GM18909 (cell line): Measurements from ENCODE around the gene SAMD14.
A peak's percentile ranks its signal among the peaks of the same experiment; 100 is the strongest.

ENCODE experiments used
- ATAC-seq: cut with Tn5 transposase; IDR thresholded peaks from one replicate; pipeline ENCODE4 v1.9.1; 2021; ENCODE audit warnings: mild to moderate bottlenecking; ENCODE audit not compliant: unreplicated experiment, poor library complexity

The SAMD14 gene

DNA sequence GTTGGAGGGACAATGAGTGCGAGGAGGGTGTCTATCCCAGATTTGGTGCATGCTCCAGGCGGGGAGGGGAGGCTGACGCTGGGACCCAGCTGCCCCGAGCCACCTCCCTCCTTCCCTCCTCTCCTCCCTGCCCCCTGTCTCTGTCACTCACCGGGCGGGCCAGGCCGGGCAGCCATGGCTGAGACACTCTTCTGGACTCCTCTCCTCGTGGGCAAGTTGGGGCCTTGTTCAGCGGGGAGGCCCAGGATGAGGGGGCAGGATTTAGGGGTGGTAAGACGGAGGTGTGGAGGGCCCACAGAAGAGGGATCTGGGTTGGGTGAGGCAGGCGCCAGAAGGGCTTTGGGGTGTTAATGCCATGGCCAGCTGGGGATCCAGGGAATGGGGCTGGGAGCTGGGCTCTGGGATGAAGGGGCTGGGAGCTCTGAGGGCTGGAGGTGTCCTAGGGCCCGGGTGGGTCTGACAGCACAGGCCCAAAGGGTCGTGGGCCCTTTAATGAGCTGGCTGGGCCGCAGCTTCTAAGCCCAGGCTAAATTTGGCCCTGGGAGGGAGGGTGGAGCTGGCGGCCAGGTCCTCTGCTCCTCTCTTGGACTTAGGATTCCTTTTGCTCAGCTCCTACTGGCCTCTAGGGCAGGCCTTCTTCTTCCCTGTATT is 36.0 kb upstream of the SAMD14 start, which contains the start of gene SGCA:
Gene SGCA, plus strand, starts transcription at position 139 of the 651 bp plus-strand sequence. Its CDS starts 36 bp downstream, at position 175.
- no peak for ATAC-seq

DNA sequence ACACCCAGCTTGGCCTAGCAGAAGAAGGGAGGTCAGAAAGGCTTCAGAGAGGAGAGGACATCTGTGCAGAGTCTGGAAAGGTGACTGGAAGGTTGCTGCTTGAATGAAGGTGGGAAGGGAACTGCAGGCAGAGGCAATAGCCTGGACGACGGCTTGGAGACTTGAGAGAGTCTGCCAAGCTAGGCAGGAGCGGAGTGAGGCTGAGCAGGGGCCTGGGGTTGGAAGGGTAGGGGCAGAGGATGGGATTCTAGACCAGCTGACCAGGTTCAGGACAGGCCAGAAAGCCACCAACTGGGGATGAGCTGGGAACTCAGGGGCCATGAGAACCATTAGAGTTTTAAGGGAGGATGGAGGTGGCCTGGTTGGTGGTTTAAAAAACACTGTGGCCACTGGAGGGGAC is 35.5 kb upstream of the SAMD14 start:
- no peak for ATAC-seq

DNA sequence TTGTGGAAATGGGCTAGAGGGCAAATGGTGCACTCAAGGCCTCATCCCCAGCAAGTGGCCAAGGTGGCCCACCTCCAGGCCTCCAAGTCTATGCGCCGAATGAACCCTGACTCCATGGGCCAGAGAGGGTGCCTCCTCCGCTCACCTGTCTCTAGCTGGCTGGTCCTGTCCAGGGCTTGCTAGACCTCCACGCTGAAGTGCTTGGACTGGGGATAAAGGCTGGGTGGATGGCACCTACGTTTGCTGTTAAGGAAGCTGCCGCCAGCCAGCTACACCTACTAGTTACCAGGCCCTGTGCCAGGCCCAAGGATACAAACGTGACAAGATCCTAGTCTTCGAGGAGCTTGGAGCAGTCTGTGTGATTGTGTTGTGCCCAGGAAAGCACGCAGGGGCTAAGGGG is 35.1 kb upstream of the SAMD14 start:
- no peak for ATAC-seq

DNA sequence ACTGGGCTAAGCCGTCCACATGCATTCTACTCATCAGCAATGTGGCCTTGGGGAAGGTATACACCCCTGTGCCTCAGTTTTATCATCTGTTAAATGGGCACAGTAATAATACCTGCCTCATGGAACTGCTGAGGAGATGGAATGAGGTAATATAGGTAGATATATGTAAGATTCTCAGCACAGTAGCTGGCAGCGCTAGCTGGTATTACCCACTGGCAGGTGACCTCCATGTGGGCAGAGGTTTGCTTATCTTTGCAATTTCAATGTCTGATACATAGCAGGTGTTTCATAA is 34.7 kb upstream of the SAMD14 start:
- no peak for ATAC-seq

DNA sequence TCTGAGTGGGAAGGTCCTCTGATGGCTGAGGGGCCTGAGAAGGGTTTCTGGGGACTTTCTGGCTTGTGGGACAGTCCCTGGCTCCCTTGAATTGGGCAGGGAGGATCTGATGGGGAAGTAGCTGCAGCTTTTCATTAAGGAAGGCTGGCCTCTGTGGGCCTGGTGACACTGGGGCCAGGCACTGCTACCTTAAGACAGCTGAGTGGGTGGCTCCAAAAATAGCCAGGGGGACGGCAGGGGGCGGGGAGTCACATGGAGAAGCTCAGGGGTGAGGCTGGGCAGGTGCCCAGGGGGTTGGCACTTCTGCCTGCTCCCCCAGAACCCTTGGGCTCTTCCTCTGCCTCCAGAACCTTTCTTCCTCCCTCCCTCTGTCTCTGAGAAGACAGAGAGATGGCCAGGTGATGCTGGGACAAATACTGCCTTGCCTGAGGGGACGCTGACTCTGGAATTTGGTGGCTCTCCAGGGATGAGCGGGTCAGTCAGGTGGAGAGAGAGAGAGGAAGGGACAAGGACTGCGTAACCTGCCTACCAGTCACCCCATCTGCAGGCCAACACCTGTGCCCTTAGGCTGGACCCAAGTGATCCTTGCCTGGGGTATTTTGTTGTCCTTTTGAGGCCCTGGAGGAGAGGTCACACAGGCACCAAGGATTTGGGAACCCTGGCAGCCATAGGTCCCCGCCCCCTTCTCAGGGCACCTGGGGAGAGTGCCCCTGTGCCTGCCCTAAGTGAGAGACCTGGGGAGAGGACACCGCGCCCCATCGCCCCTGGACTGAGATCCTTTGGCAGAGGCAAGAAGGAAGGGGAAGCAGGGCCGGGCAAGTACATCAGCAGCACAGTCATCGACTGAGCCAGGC is 34.1 kb upstream of the SAMD14 start:
- no peak for ATAC-seq

DNA sequence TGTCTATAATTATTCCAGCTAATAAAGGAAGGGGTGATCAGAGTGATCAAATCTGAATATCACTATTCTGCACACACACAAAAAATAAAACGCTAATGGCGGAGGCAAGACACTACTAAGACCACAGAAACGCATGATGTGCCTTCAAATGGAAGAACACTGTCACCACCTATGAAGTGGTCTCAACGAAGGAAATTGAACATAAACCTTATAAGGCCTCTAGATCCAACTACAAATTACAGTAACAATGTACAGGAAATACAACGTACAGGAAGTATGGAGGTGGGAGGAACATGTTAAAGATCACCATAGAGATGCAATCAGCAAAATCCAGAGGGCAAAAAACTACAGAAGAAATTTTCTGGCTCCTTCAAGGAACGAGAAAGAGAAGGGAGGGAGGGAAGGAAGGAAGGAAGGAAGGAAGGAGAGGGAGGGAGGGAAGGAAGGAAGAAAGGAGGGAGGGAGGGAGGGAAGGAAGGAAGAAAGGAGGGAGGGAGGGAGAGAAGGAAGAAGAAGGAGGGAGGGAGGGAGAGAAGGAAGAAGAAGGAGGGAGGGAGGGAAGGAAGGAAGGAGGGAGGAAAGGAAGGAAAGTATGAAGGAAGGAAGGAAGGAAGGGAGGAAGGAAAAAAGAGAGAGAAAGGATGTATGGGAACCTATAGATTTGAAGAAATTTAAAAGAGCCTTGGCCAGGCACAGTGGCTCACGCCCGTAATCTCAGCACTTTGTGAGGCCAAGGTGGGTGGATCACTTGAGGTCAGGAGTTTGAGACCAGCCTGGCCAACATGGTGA is 32.7 kb upstream of the SAMD14 start:
- no peak for ATAC-seq

DNA sequence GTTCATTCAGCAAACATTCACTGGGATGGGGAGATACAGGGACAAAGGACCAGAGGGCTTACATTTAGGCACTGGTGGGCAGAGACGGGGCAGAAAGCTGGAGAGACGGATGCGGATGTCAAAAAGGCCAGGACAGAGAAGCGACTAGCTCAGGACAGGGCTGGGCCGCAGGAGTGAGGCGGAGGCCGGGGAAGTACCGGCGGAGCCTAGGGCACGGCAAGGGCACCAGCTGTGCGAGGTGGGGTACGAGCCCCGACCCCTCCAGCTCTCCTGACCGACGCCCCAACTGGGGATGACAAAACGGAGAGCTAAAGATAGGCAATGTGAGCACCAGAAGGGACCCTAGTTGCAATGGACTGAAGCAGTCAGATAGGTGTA is 31.9 kb upstream of the SAMD14 start:
- ATAC-seq: no peak

DNA sequence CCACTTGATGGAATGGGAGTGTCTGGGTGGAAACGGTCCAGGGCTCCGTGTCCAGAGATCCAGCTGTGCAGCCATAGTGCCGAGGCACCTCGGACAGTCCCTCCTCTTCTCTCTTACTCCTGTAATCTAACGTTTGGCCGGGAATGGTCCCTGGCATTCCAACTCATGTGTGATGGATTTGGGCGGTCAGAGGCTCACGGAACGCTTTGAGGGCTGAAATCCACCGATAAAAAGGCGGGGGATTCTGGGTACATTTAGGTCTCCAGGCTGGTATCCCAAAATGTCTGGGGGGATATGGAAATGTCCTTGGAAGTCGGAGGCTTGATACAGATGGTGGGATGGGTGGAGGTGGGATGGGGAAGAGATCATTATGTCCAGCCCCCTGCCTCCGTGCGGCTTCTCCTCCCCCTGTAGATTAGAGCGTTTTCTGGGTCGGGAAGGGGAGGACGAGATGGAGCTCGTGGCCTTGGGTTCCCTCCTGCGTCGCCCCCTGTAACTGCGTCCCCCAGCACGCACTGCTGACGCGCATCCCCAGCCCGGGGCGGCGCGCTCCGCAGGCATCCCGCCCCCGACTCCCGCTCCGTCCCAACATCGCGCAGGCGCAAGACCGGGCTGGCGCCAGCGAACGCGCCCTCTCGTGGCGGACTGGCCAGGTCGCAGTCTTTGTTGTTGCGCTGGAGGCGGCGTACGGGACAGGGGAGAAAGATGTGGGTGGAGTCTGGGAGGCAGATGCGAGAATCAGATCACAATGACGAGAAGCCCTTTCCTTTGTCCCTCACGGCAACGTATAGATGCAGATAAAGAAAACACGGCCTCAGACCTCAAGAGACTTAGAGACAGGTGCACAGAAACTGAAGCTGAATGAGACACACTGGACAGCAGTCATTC is 31.3 kb upstream of the SAMD14 start:
- ATAC-seq: peak; percentile 89

DNA sequence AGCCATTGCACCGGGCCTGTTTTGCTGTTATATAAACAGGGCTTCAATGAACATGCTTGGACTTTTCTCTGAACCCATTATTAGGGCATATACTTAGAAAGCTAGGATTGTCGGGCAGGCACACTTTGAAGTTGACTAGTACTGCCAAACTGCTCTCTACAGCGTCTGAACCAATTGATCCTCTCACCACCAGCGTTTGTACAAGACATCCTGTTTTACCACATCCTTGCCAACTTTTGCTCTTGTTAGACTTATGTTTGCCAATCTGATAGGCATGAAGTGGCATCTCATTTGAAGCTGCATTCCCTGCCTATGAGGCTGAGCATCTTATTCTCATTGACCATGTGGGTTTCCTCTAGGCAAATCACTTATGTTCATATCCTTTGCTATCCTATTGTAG is 27.9 kb upstream of the SAMD14 start:
- ATAC-seq: no peak

DNA sequence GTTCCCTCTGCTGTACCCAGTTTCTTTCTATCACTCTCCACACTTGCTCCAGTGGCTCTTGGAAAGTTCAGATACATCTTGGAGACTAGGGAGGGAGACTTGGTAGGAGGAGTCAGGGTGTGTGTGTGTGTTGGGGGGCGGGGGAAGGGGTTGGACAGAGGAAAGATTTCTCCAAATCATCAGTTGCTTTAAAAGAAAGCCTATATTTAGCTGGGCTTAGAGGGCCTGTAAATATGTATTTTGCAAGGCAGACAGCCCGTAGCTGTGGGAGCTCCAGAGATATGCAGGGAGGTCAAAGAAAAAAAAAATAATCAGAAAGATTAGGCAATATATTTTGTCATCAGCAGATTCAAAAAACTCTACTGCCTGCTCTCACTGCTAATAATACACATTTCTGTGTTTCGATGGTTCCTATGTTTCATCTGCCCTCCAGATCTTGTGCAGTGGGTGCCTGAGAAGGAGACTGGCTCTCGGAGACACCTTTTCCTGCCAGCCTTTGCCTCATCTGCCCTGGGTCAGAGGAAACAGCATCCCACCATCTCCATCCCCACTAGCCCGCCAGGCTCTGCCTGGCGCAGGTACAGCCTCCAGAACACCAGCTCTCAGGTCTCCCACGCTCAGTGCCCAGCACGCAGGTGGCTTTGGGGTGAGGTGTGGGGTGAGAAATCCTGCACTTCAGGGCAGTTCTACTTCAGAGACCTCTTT is 25.3 kb upstream of the SAMD14 start:
- no peak for ATAC-seq

DNA sequence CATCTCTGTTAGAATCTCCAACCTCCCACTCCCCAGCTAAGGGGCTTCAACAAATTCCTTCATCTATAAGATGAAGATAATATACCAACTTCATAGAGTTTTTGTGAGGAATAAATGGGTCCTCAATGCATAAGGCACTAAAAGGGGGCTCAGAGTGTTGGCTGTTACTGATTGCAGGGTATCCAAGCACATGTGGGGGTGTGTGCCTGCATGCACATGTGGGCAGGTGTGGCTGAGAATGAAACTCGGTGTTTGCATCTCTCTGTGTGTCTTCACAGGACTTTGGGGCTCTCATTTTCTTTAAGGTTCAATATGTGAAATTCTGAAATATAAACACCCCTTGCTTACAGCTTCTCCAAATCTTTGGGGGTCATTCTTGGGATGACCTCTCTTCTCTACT is 24.6 kb upstream of the SAMD14 start:
- no peak for ATAC-seq

DNA sequence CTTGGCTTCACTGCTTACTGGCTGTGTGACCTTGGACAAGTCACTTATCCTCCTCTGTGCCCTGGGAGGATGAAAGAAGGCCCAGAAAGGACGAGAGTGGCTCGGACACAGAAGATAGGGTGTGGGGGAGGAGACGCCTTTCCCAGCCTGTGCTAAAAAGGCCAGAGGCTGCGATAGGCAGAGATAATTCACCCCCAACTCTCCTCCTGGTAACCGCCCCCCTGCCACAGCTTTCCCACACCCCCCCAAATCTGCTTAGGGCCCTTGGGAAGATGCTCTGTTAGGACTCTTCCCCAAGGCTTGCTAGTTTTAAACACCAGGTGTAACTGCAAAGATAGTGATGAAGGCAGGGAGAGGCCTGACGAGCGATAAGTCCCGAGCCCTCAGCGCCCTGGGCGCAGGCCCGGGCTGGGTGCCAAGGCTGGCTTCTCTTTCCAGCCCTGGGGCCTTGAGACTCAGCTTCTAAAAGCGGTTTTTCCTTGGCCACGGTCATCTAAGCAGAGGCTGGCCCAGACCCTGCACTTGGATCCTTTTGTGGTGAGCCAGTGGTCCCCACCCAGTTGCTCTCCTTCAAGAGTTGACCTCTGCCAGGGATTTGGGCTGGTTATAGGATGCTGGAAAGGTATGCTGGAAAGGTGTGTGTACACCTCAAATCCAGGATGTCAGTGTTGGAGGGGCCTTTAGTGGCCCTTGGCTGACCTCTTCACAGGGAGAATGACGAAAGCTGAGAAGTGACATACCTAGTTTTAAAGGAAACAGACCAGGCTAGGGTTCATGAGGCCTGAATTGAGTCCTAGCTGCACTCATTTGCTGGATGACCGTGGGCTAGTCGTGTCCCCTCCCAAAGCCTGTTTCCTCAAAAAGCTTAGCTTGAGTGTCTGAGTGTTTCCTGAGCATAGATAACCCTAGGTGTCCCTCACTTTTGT is 24.0 kb upstream of the SAMD14 start:
- ATAC-seq: no peak

DNA sequence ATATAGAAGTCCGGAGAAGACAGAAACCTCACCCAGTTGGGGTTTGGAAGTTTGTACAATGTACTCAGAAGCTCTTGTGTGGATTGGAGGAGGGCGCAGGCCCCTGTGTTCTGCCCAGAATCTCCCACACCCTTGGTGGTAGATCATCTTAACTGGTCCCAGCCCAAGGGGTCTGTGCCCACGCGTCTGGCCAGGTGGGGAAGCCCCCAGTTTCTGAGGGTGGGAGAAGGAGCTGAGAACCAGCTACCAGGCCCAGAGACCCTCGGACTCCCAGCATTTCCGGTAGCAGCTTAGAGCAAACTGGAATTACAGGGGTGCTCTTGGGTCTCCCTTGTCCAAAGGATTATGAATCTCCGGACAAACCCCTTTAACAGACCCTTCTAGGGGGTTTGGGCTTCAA is 22.8 kb upstream of the SAMD14 start:
- no peak for ATAC-seq

DNA sequence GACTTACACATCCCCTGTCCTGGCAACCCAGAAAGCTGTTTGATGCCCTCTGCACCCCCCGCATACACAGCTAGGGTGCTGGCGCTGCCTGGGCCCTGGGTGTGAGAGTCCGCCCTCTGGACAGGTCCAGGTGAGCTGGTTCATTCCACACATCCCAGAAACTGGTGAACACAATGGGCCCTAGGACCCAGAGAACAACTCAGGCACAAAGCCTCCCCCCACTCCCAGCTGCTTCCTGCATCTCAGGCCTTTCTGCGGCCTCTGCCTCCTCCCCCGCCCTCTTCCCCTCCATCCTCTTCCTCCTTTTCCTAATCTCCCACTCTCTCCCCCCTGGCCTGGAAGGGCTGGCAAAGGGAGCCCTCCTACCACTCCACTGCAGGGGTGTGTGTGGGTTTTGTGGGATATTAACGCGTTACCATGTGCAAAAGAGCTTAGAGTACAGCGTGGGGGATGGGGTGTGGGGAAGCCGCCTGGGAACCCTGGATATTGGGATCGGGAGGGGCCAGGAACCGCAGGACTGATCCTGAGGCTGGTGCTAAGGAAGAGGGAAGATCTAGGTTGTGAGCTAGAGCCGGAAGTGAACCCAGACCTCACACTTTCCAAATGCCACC is 22.1 kb upstream of the SAMD14 start:
- ATAC-seq: peak; percentile 27

DNA sequence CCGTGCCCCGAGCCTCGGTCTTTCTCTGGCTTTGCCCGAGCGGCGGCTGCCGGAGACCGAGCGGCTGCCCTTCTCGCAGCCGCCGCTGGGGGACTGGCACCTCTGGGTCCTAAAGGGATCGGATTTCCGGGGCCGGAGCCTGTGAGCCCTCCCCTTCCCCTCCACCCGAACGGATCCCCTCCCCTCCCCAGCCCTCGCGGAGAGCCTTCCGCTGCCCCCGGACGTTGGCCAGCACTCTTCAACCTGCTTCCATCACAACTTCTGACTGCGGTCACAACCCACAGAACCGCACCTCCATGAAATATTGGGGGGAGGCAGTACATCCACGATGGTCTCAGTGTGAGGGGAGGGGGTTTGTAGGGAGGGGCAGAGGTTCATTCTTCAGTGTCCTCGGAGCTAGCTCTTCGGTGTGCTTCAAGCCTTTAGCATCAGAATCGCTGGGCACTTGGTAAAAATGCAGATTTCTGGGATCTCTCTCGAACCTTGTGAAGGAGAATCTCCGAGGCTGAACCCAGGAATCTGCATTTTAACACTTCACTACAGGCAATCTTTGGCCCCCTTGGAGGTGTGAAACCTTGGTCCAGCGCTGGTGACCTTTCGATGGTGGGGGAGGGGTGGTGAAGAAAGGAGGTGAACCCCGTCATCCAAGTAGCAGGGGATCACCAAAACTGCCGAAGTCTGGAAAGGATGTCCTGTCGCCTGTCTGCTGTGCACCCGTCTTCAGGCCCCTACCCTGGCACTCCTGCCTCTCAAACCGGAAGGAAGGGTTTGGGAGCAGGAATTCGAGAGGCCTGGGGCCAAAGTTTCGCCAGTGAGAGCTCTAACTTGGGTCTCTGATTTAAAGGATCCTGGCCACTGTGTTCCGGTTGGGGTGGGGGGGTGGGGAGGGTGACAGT is 21.3 kb upstream of the SAMD14 start:
- peak; percentile 39 for ATAC-seq

DNA sequence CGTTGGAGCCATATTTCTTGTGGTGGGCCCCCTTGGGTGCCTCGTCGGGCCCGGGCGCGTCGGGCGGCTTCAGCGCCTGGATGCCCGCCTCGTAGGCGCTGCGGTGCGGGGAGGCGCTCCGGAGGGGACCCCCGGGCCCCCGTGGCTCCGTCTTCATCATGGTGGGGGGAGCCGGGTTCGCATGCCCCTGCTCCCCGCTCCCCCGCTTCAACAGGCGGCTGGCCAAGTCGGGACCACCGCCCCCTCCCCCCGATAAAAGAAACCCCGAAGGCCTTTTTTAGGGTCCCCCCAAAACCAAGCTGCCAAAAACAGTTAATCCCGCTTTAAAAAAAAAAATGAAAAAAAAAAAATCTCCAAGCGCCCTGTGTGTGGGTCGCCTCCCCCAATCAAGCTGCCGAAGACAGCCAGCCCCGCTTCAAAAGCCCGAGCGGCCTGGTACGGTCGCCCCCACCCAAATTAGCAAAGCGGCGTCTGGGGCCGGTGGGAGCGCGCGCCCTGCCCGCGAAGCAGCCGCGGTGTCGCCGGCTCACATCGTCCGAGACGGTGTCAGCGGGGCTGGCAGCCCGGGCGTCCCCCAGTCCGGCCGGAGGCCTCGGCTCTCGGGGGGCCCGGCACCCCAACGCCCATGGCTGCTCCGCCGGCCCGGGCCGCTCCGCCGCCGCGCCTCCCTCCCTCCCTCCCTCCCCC is 20.5 kb upstream of the SAMD14 start, which contains the start of gene PPP1R9B:
Gene PPP1R9B, minus strand, starts transcription at position 324 of the 687 bp plus-strand sequence. Its CDS starts 164 bp downstream, at position 160.
- no peak for ATAC-seq
